ENCODE results near the gene LIPG.
"Not testable (repeated sequence)": the region's sequence is repeated elsewhere in the genome, so short reads cannot be mapped to it uniquely, and the experiment has no call there.

Gene LIPG

GRCh38 chr18:49561289-49562193, at the start of gene LIPG:
Gene LIPG (plus strand): TSS chr18:49562057. CDS start chr18:49562309, 252 bp downstream.
- DNase-seq, result peak; percentile 88

GRCh38 chr18:49512876-49513275, 49.0 kb upstream of the LIPG start:
- not testable (repeated sequence) for DNase-seq

- no peak for DNase-seq
Observed at GRCh38 chr18:49514577-49514976, 47.3 kb upstream of the LIPG start.

- DNase-seq, result not testable (repeated sequence)
Observed at GRCh38 chr18:49515003-49515402, 46.9 kb upstream of the LIPG start.

GRCh38 chr18:49515516-49515915, 46.3 kb upstream of the LIPG start:
- DNase-seq, result no peak

- DNase-seq, result no peak
Observed at GRCh38 chr18:49517483-49517882, 44.4 kb upstream of the LIPG start.

- DNase-seq, result no peak
Observed at GRCh38 chr18:49519101-49519971, 42.5 kb upstream of the LIPG start.

GRCh38 chr18:49520661-49521145, 41.2 kb upstream of the LIPG start:
- DNase-seq, result no peak

GRCh38 chr18:49521216-49521835, 40.5 kb upstream of the LIPG start:
- no peak for DNase-seq

GRCh38 chr18:49523580-49524093, 38.2 kb upstream of the LIPG start:
- DNase-seq, result not testable (repeated sequence)

GRCh38 chr18:49524349-49524748, 37.5 kb upstream of the LIPG start:
- no peak for DNase-seq

GRCh38 chr18:49524951-49525350, 36.9 kb upstream of the LIPG start:
- no peak for DNase-seq

- DNase-seq, result no peak
Observed at GRCh38 chr18:49525981-49526380, 35.9 kb upstream of the LIPG start.

GRCh38 chr18:49527631-49528327, 34.1 kb upstream of the LIPG start:
- no peak for DNase-seq

GRCh38 chr18:49529596-49529995, 32.3 kb upstream of the LIPG start:
- DNase-seq, result no peak

- DNase-seq, result no peak
Observed at GRCh38 chr18:49531678-49532153, 30.1 kb upstream of the LIPG start.

GRCh38 chr18:49534846-49535601, 26.8 kb upstream of the LIPG start:
- no peak for DNase-seq

GRCh38 chr18:49537232-49537896, 24.5 kb upstream of the LIPG start:
- no peak for DNase-seq

GRCh38 chr18:49544362-49544761, 17.5 kb upstream of the LIPG start:
- DNase-seq, result no peak

GRCh38 chr18:49546278-49546677, 15.6 kb upstream of the LIPG start:
- no peak for DNase-seq

Data from DMS153 (cell line).